ENCODE data around the gene AFMID.

- TF ChIP-seq CTCF (tag by site-specific recombination; IDR thresholded peaks at IDR 0.05) (no peak), ZNF558 (tag by site-specific recombination; IDR thresholded peaks at IDR 0.05) (no peak), ZNF274 (IDR thresholded peaks at IDR 0.05; ENCODE audit: low read length) (no peak), ZNF274 (tag by site-specific recombination; IDR thresholded peaks at IDR 0.05; ENCODE audit: borderline replicate concordance) (no peak), ZNF292 (tag by site-specific recombination; IDR thresholded peaks at IDR 0.05; ENCODE audit: borderline replicate concordance, low read depth) (no peak), YY1 (tag by site-specific recombination; IDR thresholded peaks at IDR 0.05) (no peak), ZNF398 (tag by site-specific recombination; IDR thresholded peaks at IDR 0.05) (no peak), ZNF138 (tag by site-specific recombination; IDR thresholded peaks at IDR 0.05; ENCODE audit: borderline replicate concordance) (no peak)
Measured at GRCh38 chr17:78200451-78200850, 13.3 kb downstream of the AFMID start.
